Epithelial cell of prostate (primary cell): ENCODE results near the gene SARS1.
A peak's percentile ranks its signal among the peaks of the same experiment; 100 is the strongest.

Experiments used
- DNase-seq: peaks from one replicate; pipeline ENCODE4 v3.0.0-alpha.2; 2011; ENCODE audit warnings: low read depth, low spot score
- H3K27ac ChIP-seq: fragments of 450-650 bp; 2 replicates; pipeline ENCODE4 v1.5.1; 2017; ENCODE audit warnings: mild to moderate bottlenecking

The SARS1 gene

GRCh38 chr1:109247401-109248365 lies 34.0 kb downstream of the SARS1 start:
- no peak overlapping the region for H3K27ac ChIP-seq
- DNase-seq: no peak

DNA sequence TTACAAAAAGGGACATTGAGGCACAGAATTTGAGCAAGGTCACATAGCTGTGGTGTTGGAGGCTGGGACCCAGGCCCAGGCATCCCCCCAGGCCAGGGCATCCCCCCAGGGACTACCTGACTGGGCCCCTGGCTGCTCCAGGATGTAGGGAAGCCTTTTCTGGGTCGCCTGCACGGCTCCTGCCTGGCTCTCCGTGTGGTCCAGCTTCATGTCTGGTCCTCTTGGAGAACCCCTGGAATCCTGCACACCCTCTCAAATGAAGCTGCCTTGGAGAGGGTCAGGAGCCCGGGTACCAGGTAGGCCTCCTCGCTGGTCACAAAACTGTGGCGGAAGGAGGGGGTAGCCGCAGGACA lies 34.7 kb downstream of the SARS1 start:
- DNase-seq: no peak
- H3K27ac ChIP-seq: no peak overlapping the region

DNA sequence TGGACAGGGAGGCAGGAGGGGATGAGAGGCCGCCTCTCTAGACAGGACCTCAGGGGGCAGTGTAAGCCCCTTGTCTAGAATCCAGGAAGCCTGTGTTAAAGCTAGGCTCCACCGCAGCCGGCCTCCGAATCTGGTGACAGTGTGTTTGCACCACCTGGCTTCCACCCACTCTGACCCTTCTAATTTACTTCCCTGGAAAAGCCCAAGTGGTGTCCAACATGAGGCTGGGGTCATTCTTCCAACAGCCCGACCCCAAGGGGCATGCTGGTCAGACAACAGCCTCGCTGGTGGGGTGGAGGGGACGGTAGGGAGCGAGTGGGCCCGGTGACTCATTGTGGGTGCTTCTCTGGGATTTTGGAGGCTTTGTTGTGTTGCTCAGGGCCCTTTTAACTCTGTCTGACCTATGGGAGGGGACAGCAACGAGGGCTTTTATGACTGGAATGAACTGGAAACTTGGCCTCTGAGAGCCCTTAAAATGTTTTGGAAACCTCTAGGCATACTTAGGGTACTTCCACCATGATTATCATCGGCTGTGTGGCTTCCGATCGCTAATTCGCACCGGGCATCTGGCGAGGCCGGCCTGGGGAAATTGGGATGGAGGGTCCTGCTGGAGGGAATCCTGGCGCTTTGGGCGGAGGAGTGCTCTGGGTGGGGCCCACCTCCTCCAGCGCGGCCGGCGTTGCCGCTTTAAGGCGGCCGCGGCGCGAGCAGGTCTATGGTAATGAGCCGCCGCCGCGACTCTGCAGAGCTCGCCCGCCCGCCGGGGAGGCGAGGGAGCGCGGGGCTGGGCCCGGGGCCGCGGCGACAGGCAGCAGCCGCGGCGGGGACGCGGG lies 35.3 kb downstream of the SARS1 start, which contains the start of gene CELSR2:
TSS of gene CELSR2 (plus strand) at position 743 of the 833 bp plus-strand sequence. CDS start 541 bp downstream, outside the sequence.
- H3K27ac ChIP-seq: no peak within 1 kb of the TSS
- DNase-seq: no peak

DNA sequence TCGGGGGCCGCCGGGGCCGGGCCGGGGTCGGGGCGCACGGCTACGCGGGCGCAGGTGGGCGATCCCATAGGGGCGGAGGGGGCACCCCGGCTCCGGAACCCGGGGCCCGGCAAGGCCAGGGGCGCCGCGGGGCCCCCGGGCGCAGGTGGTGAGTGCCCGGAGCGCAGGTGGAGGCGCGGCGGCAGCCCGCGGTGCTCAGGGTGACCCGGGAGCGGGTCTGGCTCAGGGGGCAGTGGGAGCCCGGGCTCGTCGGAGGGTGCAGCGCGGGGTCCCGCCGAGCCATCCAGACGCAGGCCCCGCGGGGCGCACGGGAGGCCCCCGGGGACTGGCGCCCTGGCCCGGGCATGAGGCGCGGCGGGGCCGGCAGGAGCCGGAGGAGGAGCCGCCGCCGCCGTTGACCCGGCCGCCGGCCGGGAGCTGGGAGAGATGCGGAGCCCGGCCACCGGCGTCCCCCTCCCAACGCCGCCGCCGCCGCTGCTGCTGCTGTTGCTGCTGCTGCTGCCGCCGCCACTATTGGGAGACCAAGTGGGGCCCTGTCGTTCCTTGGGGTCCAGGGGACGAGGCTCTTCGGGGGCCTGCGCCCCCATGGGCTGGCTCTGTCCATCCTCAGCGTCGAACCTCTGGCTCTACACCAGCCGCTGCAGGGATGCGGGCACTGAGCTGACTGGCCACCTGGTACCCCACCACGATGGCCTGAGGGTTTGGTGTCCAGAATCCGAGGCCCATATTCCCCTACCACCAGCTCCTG lies 36.1 kb downstream of the SARS1 start:
- H3K27ac ChIP-seq: no peak overlapping the region
- DNase-seq: no peak

DNA sequence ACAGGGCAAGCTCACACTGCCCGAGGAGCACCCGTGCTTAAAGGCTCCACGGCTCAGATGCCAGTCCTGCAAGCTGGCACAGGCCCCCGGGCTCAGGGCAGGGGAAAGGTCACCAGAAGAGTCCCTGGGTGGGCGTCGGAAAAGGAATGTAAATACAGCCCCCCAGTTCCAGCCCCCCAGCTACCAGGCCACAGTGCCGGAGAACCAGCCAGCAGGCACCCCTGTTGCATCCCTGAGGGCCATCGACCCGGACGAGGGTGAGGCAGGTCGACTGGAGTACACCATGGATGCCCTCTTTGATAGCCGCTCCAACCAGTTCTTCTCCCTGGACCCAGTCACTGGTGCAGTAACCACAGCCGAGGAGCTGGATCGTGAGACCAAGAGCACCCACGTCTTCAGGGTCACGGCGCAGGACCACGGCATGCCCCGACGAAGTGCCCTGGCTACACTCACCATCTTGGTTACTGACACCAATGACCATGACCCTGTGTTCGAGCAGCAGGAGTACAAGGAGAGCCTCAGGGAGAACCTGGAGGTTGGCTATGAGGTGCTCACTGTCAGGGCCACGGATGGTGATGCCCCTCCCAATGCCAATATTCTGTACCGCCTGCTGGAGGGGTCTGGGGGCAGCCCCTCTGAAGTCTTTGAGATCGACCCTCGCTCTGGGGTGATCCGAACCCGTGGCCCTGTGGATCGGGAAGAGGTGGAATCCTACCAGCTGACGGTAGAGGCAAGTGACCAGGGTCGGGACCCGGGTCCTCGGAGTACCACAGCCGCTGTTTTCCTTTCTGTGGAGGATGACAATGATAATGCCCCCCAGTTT lies 36.9 kb downstream of the SARS1 start:
- no peak overlapping the region for H3K27ac ChIP-seq
- no peak for DNase-seq

- no peak for DNase-seq
- H3K27ac ChIP-seq: no peak overlapping the region
These were observed 37.8 kb downstream of the SARS1 start for GRCh38 chr1:109251277-109252166.

DNA sequence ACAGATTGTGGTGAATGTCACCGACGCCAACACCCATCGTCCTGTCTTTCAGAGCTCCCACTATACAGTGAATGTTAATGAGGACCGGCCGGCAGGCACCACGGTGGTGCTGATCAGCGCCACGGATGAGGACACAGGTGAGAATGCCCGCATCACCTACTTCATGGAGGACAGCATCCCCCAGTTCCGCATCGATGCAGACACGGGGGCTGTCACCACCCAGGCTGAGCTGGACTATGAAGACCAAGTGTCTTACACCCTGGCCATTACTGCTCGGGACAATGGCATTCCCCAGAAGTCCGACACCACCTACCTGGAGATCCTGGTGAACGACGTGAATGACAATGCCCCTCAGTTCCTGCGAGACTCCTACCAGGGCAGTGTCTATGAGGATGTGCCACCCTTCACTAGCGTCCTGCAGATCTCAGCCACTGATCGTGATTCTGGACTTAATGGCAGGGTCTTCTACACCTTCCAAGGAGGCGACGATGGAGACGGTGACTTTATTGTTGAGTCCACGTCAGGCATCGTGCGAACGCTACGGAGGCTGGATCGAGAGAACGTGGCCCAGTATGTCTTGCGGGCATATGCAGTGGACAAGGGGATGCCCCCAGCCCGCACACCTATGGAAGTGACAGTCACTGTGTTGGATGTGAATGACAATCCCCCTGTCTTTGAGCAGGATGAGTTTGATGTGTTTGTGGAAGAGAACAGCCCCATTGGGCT lies 38.6 kb downstream of the SARS1 start:
- no peak for DNase-seq
- no peak overlapping the region for H3K27ac ChIP-seq

- H3K27ac ChIP-seq: peak overlapping the region; percentile 40
- DNase-seq: no peak
These were observed 39.4 kb downstream of the SARS1 start for GRCh38 chr1:109252893-109253802.

GRCh38 chr1:109253803-109254620 lies 40.3 kb downstream of the SARS1 start:
- DNase-seq: no peak
- H3K27ac ChIP-seq: peak overlapping the region; percentile 40

GRCh38 chr1:109254621-109255096 lies 40.9 kb downstream of the SARS1 start:
- peak overlapping the region; percentile 40 for H3K27ac ChIP-seq
- no peak for DNase-seq

DNA sequence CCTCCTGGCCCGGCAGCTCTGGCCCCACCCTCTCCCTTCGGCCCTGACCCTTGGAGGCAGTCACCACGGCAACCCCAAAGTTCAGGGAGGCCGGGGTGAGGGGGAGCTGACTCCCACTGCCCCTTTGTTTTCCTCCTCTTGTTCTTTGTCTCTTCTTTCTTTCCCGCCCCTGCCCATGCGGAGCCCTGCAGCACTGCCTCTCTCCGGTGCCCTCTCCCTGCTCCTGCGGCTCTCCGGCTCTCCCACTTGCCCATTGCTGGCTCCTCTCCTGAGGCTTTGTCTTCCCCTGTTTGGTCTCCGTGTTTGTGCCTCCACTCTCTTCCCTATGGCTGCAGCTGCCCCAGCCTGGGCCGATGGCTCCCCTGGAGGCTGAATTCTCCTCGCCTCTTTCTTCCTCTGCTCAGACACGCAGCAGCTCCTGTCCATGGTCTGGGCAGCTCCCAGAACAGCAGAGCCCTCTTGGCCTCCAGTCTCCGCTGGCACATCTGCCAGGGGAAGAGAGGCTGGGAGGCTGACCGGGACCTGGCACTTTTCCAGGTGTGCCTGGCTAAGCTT lies 41.5 kb downstream of the SARS1 start:
- H3K27ac ChIP-seq: peak overlapping the region; percentile 40
- DNase-seq: no peak

DNA sequence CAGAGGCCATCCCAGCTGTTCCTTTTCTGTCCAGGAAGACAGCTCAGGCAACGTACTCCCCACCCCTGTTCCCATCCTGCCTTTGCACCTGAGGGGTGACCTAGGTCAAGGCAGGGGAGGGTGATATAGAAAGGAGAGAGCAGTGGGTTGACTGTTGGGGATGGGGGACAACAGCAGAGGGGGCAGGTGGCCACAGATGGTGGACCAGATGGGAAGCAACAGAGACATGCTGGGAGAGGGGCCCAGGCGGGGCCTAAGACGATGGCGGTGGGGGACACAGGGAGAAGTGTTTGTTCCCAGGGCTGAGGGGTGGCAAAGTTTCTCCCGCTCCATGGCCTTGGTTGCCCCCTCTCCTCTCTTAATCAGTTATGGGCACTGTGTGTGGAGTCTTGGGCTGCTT lies 42.0 kb downstream of the SARS1 start:
- no peak overlapping the region for H3K27ac ChIP-seq
- no peak for DNase-seq

DNA sequence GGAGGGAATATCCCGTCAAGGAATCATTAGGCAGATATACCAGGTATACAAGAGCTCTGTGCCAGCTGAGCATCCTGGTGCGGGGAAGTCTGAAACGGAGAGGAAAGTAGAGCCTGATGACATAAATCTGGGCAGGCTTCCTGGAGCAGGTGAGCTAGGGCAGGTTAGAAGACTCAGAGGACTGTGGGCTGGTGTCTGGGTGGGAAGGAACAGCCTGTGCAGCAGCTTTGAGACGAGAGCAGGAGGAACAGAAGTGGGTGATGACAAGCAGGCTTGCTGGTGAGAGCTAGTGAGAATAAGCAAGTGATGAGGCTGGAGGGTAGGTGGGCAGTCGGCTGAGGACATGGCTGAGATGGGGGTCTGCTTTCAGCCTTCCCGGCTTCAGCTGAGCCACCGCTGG lies 42.4 kb downstream of the SARS1 start:
- no peak overlapping the region for H3K27ac ChIP-seq
- no peak for DNase-seq

DNA sequence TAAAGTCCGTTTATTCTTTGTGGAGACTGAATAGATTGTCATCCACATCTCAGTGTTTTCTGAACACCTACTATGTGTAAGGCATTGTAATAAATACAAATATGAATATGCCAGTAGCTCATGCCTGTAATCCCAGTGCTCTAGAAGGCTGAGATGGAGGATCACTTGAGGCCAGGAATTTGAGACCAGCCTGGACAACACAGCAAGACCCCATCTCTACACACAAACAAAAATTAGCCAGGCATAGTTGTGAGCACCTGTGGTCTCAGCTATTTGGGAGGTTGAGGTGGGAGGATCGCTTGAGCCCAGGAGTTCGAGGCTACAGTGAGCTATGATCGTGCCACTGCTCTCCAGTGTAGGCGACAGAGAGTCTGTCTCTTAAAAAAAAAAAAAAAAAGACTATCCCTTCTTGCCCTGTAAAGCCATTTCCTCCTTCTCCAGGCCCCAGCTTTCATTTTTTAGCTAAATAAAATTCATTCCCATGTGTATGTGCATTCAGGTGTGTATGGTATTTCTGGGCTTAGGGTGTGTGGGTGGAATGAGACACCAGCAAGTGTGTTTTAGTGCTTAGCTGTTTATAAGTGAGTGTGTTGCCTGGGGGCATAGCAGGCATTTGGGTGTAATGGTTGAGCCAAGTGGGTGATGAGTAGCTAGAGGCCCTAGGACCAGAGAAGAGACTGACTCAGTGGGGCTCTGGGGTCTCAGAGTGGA lies 43.4 kb downstream of the SARS1 start:
- H3K27ac ChIP-seq: peak overlapping the region; percentile 68
- DNase-seq: peak; percentile 95
